HCT116 (cell line): ENCODE measurements around the gene ARHGAP27. TPM values are rescaled to one million over a fixed set of nuclear protein-coding genes. Genes with fewer than 3 reads are reported as not detected.

Source experiments
- ATAC-seq: fragments of 200-7000 bp; cut with Tn5 transposase; 2 replicates; pipeline ENCODE4 v1.9.1; 2020; ENCODE audit warnings: mild to moderate bottlenecking, moderate library complexity
- BruUV-seq: library from RNA; stranded (reverse); fragments of 400-500 nt; replicated peaks from 2 replicates; lab custom pipeline; 2021; lab: Mats Ljungman, UMichigan
- CTCF ChIA-PET: fragments of 300-600 bp; sonication (Branson Sonifier 250); formaldehyde crosslinking; loops from one replicate; lab custom pipeline; 2021; ENCODE audit warnings: antibody characterized with exemption; lab: Charles Lee
- POLR2A ChIA-PET: fragments of 300-600, 350-600 bp; sonication (Branson Sonifier 250); formaldehyde crosslinking; loops from one replicate; lab custom pipeline; 2021; ENCODE audit warnings: antibody characterized with exemption; lab: Charles Lee
- RAD21 ChIA-PET, 2 experiments: fragments of 300-600 bp; sonication (Branson Sonifier 250); formaldehyde crosslinking; loops; one replicate each; lab custom pipeline; 2023; ENCODE audit warnings: low total read pairs in 2 of 2; ENCODE audit not compliant: uncharacterized antibody in 2 of 2, unreplicated experiment in 2 of 2, low non-redundant PET in 1 of 2; lab: Charles Lee
- DNase-seq: peaks from one replicate; pipeline ENCODE4 v3.0.0-alpha.2; 2010; ENCODE audit warnings: low read depth, low spot score
- H2AFZ ChIP-seq: fragments of 200-600 bp; shearing (Covaris generic), sonication (generic); 2 replicates; pipeline ENCODE4 v1.6.1; 2017; ENCODE audit warnings: low read depth, mixed run types, mixed read lengths, antibody characterized with exemption, low read length; ENCODE audit not compliant: poor library complexity, severe bottlenecking
- H3K27ac ChIP-seq: 2 replicates; pipeline ENCODE4 v1.5.1; 2012; ENCODE audit warnings: low read depth, low read length
- H3K27me3 ChIP-seq: fragments of 200-600 bp; sonication (generic); 2 replicates; pipeline ENCODE4 v1.6.1; 2016; ENCODE audit warnings: mixed run types, low read length, mixed read lengths; ENCODE audit not compliant: insufficient read depth
- H3K36me3 ChIP-seq, 2 experiments: fragments of 200-500 bp in 1 of 2; fragments of 200-600 bp in 1 of 2; sonication (Bioruptor generic) in 1 of 2; sonication (generic) in 1 of 2; 2 replicates each; pipeline versions ENCODE4 v1.5.1 to v1.6.1; 2014 to 2016; ENCODE audit warnings: low read length in 2 of 2, inconsistent platforms in 1 of 2, mixed read lengths in 1 of 2, mixed run types in 1 of 2; ENCODE audit not compliant: insufficient read depth in 2 of 2, control insufficient read depth in 1 of 2
- H3K4me1 ChIP-seq, 2 experiments: fragments of 200-600 bp in 1 of 2; sonication (generic) in 1 of 2; 2 replicates each; pipeline versions ENCODE4 v1.5.1 to v1.6.1; 2012 to 2017; ENCODE audit warnings: low read length in 2 of 2, inconsistent platforms in 1 of 2, mild to moderate bottlenecking in 1 of 2, mixed read lengths in 1 of 2, mixed run types in 1 of 2, moderate library complexity in 1 of 2; ENCODE audit not compliant: insufficient read depth in 2 of 2, control insufficient read depth in 1 of 2
- H3K4me2 ChIP-seq: fragments of 200-600 bp; sonication (generic); 2 replicates; pipeline ENCODE4 v1.6.1; 2017; ENCODE audit warnings: mixed run types, low read length, mixed read lengths
- H3K4me3 ChIP-seq, 2 experiments: fragments of 200-600 bp in 1 of 2; sonication (generic) in 1 of 2; replicated peaks in 1 of 2; 2 replicates each; pipeline ENCODE4 v1.5.1; 2011 to 2016; ENCODE audit warnings: low read length in 2 of 2, control low read depth in 1 of 2, low read depth in 1 of 2, mild to moderate bottlenecking in 1 of 2, mixed read lengths in 1 of 2, mixed run types in 1 of 2
- H3K79me2 ChIP-seq: fragments of 200-600 bp; sonication (generic); 2 replicates; pipeline ENCODE4 v1.6.1; 2017; ENCODE audit warnings: mild to moderate bottlenecking, mixed run types, low read length, moderate library complexity, mixed read lengths; ENCODE audit not compliant: insufficient read depth
- H3K9ac ChIP-seq: fragments of 200-600 bp; sonication (generic); 2 replicates; pipeline ENCODE4 v1.6.1; 2016; ENCODE audit warnings: low read length, mixed read lengths
- H3K9me2 ChIP-seq: fragments of 200-600 bp; sonication (generic), shearing (Covaris generic); 2 replicates; pipeline ENCODE4 v1.6.1; 2017; ENCODE audit warnings: mixed run types, mild to moderate bottlenecking, moderate library complexity; ENCODE audit not compliant: insufficient read depth
- H3K9me3 ChIP-seq, 2 experiments: fragments of 200-500 bp in 1 of 2; fragments of 200-600 bp in 1 of 2; sonication (Bioruptor generic) in 1 of 2; sonication (generic) in 1 of 2; 2 replicates each; pipeline ENCODE4 v1.6.1; 2014 to 2017; ENCODE audit warnings: low read length in 2 of 2, mixed read lengths in 2 of 2, inconsistent platforms in 1 of 2, low read depth in 1 of 2, mild to moderate bottlenecking in 1 of 2, mixed run types in 1 of 2, moderate library complexity in 1 of 2; ENCODE audit not compliant: control insufficient read depth in 1 of 2, insufficient read depth in 1 of 2
- H4K20me1 ChIP-seq: fragments of 200-600 bp; sonication (generic), shearing (Covaris generic); 2 replicates; pipeline ENCODE4 v1.6.1; 2017; ENCODE audit warnings: mixed run types, mild to moderate bottlenecking, moderate library complexity; ENCODE audit not compliant: insufficient read depth
- ATF3 ChIP-seq: IDR thresholded peaks from 2 replicates; pipeline ENCODE4 v1.6.1; 2012
- CBX3 ChIP-seq: IDR thresholded peaks from 2 replicates; pipeline ENCODE4 v1.6.1; 2012; ENCODE audit warnings: low read depth
- CTCF ChIP-seq, 3 experiments: fragments of 200-600 bp in 1 of 3; sonication (generic) in 1 of 3; IDR thresholded peaks in 2 of 3; conservative IDR thresholded peaks in 1 of 3; 2 replicates each; pipeline ENCODE4 v1.5.1; 2012 to 2017; ENCODE audit warnings: low read depth in 2 of 3, low read length in 2 of 3, antibody characterized with exemption in 1 of 3, borderline replicate concordance in 1 of 3, control low read depth in 1 of 3, mild to moderate bottlenecking in 1 of 3, mixed read lengths in 1 of 3, mixed run types in 1 of 3, moderate library complexity in 1 of 3; ENCODE audit not compliant: insufficient read depth in 1 of 3
- FOSL1 ChIP-seq: IDR thresholded peaks from 2 replicates; pipeline ENCODE4 v1.6.1; 2012; ENCODE audit warnings: low read depth
- JUND ChIP-seq: IDR thresholded peaks from 2 replicates; pipeline ENCODE4 v1.6.1; 2012
- MAX ChIP-seq: IDR thresholded peaks from 2 replicates; pipeline ENCODE4 v1.6.1; 2012
- POLR2A ChIP-seq: IDR thresholded peaks from 2 replicates; pipeline ENCODE4 v1.7.0; 2011; ENCODE audit warnings: borderline replicate concordance; ENCODE audit not compliant: insufficient read depth, insufficient read length; ENCODE audit errors: extremely low read depth
- POLR2AphosphoS5 ChIP-seq: IDR thresholded peaks from 2 replicates; pipeline ENCODE4 v1.6.1; 2011; ENCODE audit warnings: mild to moderate bottlenecking, low read depth, low read length, moderate library complexity
- RAD21 ChIP-seq: IDR thresholded peaks from 2 replicates; pipeline ENCODE4 v1.6.1; 2012; ENCODE audit warnings: low read depth, mild to moderate bottlenecking
- REST ChIP-seq: IDR thresholded peaks from 2 replicates; pipeline ENCODE4 v1.6.1; 2012; ENCODE audit warnings: low read depth
- TCF7L2 ChIP-seq: IDR thresholded peaks from 2 replicates; pipeline ENCODE4 v1.7.0; 2011; ENCODE audit warnings: borderline replicate concordance, inconsistent platforms; ENCODE audit not compliant: insufficient read depth, insufficient read length; ENCODE audit errors: extremely low read depth
- YY1 ChIP-seq: IDR thresholded peaks from 2 replicates; pipeline ENCODE4 v1.6.1; 2011; ENCODE audit warnings: low read length, low read depth, moderate library complexity, mild to moderate bottlenecking; ENCODE audit not compliant: insufficient replicate concordance; ENCODE audit errors: extremely low read depth
- ZFX ChIP-seq: fragments of 450-650 bp; IDR thresholded peaks from 2 replicates; pipeline ENCODE4 v1.6.1; 2017
- ZNF274 ChIP-seq: fragments of 200-500 bp; sonication (Bioruptor generic); IDR thresholded peaks from 2 replicates; pipeline ENCODE4 v1.6.1; 2014; ENCODE audit warnings: mild to moderate bottlenecking, low read depth, low read length, inconsistent platforms
- intact Hi-C: fragments of 100-400 bp; cut with micrococcal nuclease; formaldehyde crosslinking; loops from 2 replicates; pipeline ENCODE4 v1.10.0; 2022
- total RNA-seq: library from RNA; stranded (reverse); gene quantifications from one replicate; pipeline ENCODE4 v1.2.1, GENCODE V29; 2021; ENCODE audit not compliant: unreplicated experiment

ARHGAP27 gene
- total RNA-seq, 1 experiment from 2014 or later = 46.7 TPM

GRCh38 chr17:45394091-45394490, 38.6 kb downstream of the ARHGAP27 start (continued):
- no peak for TF ChIP-seq ATF3
- no peak for TF ChIP-seq YY1
- TF ChIP-seq ZFX = no peak
- TF ChIP-seq ZNF274 = no peak
- no peak for TF ChIP-seq CTCF (IDR thresholded peaks at IDR 0.05 in 2 of 3, conservative IDR thresholded peaks at IDR 0.05 in 1 of 3; ENCODE audit: borderline replicate concordance in 1 of 3, insufficient read depth in 1 of 3, low read depth in 2 of 3, low read length in 2 of 3)
- TF ChIP-seq TCF7L2 = no peak
- TF ChIP-seq POLR2AphosphoS5 = no peak
- TF ChIP-seq POLR2A = no peak
- no peak for TF ChIP-seq RAD21
- no peak for TF ChIP-seq MAX
- no peak for TF ChIP-seq CBX3

GRCh38 chr17:45393411-45393810, 39.3 kb downstream of the ARHGAP27 start:
- TF ChIP-seq REST (no peak), FOSL1 (no peak), ZNF274 (no peak), TCF7L2 (no peak), JUND (no peak)
- no peak overlapping the region for H3K9ac ChIP-seq
- no peaks in the 10 kb centered on the region for H3K9me2 ChIP-seq
- H3K4me3 ChIP-seq = no peak overlapping the region
- peaks cover 0 to 7% of the 10 kb centered on the region in 2 experiments; a peak in 1 of 4 replicates for H3K36me3 ChIP-seq
- ATAC-seq (no peak), DNase-seq (no peak)
- no peak overlapping the region for H3K27ac ChIP-seq
- no peaks in the 10 kb centered on the region for H4K20me1 ChIP-seq
- no TSS peak for BruUV-seq
- ChIA-PET CTCF (interaction anchor here (0.5 to 9.5 kb wide), 3 partner anchors 12 to 553 kb away, joined by 3 to 58 read pairs (median 4); no protein-coding TSS in a partner anchor), POLR2A (interaction anchor here (1.8 kb wide), 1 partner anchor 32 kb away, joined by 5 read pairs; no protein-coding TSS in a partner anchor), RAD21 (no interaction called here)
- no peaks in the 10 kb centered on the region for H3K79me2 ChIP-seq
- H3K9me3 ChIP-seq = no peaks in the 10 kb centered on the region
- H2AFZ ChIP-seq = no peak overlapping the region
- no peaks in the 10 kb centered on the region for H3K27me3 ChIP-seq
- H3K4me2 ChIP-seq = no peak overlapping the region
- peaks cover 0 to 19% of the 10 kb centered on the region in 2 experiments; a peak in 2 of 4 replicates for H3K4me1 ChIP-seq
- intact Hi-C loops = no loop called here
